WERI-Rb-1 (cell line): ENCODE measurements around the gene CCDC149.

Experiments
- DNase-seq: peaks from one replicate; pipeline ENCODE4 v3.0.0-alpha.2; 2020
- H3K27ac ChIP-seq: fragments of 250-450 bp; sonication (Bioruptor Pico); 2 replicates; pipeline ENCODE4 v1.5.1; 2020; ENCODE audit warnings: mild to moderate bottlenecking, moderate library complexity
- H3K27me3 ChIP-seq: fragments of 250-450 bp; sonication (Bioruptor Pico); 2 replicates; pipeline ENCODE4 v1.5.1; 2021; ENCODE audit warnings: mild to moderate bottlenecking, low read depth, moderate library complexity; ENCODE audit not compliant: insufficient read depth, severe bottlenecking
- H3K36me3 ChIP-seq: fragments of 250-450 bp; sonication (Bioruptor Pico); 2 replicates; pipeline ENCODE4 v1.5.1; 2020; ENCODE audit warnings: mild to moderate bottlenecking, moderate library complexity
- H3K4me3 ChIP-seq: 2 replicates; pipeline ENCODE4 v1.5.1; 2011; ENCODE audit warnings: low read depth, mild to moderate bottlenecking, control low read depth, low read length
- H3K9me3 ChIP-seq: fragments of 250-450 bp; sonication (Bioruptor Pico); 2 replicates; pipeline ENCODE4 v1.5.1; 2021; ENCODE audit warnings: mild to moderate bottlenecking, moderate library complexity; ENCODE audit not compliant: severe bottlenecking
- TF ChIP-seq, protein P1 (sequence below): IDR thresholded peaks from 2 replicates; pipeline ENCODE4 v1.5.1; 2011; ENCODE audit warnings: low read depth, mild to moderate bottlenecking, control low read depth, inconsistent platforms, low read length

CCDC149 gene

DNA sequence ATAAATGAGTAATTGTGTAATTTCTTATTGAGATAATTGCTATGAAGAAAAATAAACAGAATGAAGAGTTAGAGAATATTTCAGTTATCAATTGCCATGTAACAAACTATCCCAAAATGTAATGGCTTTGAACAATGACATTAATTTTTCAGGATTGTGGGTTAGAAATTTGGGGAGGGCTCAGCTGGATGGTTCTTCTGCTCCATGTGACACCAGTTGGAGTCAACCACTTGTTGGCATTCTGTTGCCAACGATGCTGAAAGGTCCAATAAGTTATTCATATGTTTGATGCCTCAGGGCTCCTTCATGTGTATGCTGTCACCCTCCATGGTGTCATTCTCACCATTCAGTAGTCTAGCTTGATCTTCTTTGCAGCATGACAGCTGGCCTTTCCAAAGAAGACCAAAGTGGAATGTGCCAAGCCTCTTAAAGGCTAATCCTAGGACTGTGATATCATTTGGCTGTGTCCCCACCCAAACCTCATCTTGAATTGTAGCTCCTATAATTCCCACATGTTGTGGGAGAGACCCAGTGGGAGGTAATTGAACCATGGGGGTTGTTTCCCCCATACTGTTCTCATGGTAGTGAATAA is 20.9 kb upstream of the CCDC149 start:
- H3K27ac ChIP-seq: no peak overlapping the region
- H3K27me3 ChIP-seq: no peaks in the 10 kb centered on the region
- H3K4me3 ChIP-seq: no peak overlapping the region
- H3K9me3 ChIP-seq: peaks cover 3% of the 10 kb centered on the region
- H3K36me3 ChIP-seq: no peaks in the 10 kb centered on the region
- peak; percentile 72 for DNase-seq
- TF ChIP-seq, protein P1, sequence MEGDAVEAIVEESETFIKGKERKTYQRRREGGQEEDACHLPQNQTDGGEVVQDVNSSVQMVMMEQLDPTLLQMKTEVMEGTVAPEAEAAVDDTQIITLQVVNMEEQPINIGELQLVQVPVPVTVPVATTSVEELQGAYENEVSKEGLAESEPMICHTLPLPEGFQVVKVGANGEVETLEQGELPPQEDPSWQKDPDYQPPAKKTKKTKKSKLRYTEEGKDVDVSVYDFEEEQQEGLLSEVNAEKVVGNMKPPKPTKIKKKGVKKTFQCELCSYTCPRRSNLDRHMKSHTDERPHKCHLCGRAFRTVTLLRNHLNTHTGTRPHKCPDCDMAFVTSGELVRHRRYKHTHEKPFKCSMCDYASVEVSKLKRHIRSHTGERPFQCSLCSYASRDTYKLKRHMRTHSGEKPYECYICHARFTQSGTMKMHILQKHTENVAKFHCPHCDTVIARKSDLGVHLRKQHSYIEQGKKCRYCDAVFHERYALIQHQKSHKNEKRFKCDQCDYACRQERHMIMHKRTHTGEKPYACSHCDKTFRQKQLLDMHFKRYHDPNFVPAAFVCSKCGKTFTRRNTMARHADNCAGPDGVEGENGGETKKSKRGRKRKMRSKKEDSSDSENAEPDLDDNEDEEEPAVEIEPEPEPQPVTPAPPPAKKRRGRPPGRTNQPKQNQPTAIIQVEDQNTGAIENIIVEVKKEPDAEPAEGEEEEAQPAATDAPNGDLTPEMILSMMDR: no peak

DNA sequence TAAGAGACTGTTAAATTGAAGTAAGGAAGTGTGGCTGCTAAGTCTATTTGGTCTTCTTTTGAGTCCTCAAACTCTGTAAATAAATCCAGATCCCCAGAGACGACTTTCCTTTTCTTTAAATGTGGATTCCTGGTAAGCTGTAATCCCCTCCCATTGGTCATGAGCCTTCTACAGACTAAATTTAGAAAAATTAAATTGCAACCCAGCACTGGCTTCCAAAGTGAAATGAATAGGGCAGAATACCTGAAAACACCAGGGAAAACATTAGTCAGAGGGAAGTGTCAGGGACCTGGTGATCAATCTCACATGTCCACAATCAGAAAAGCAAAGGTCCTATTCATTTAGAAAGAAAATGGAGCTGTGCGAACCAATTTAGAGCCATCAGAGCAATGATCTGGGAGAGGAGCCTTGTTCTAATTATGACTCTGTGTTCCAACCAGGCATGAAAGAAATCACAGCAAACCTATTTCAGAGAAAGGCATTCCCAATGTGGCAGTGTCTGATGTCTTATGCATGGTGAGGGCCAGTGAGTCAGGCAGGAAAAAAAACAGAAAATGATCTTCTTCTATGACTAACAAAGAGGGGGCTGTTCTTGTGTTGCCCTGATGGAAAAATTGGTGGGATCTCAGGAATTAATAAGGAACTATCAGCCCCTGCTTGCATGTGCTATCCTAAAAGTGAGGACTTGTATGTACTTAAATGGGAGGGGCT is 19.8 kb upstream of the CCDC149 start:
- Histone ChIP-seq H3K27me3 (no peaks in the 10 kb centered on the region), H3K36me3 (no peaks in the 10 kb centered on the region), H3K9me3 (no peaks in the 10 kb centered on the region), H3K4me3 (no peak overlapping the region), H3K27ac (no peak overlapping the region)
- no peak for DNase-seq
- TF ChIP-seq, protein P1: no peak

DNA sequence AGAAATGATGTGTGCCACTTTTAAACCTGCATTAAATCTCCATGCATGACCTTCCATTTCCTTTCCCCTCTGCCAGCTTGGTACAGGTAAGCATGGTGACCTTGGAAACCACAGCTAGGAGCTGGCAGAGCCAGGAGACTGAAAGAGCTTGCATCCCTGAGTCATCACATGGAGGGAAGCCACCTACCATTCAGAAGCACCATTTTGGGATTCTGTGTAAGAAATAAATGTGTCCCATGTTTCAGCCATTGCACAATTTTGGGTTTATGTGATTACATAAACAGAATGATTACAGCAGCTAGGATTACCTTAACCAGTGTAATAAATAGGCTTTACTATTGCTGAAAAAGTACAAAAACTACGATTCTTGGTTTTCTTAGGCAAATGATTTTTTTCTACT is 17.3 kb upstream of the CCDC149 start:
- Histone ChIP-seq H3K27me3 (no peaks in the 10 kb centered on the region), H3K27ac (no peak overlapping the region), H3K9me3 (peaks cover under 1% of the 10 kb centered on the region), H3K4me3 (no peak overlapping the region), H3K36me3 (no peaks in the 10 kb centered on the region)
- TF ChIP-seq, protein P1: no peak
- no peak for DNase-seq

DNA sequence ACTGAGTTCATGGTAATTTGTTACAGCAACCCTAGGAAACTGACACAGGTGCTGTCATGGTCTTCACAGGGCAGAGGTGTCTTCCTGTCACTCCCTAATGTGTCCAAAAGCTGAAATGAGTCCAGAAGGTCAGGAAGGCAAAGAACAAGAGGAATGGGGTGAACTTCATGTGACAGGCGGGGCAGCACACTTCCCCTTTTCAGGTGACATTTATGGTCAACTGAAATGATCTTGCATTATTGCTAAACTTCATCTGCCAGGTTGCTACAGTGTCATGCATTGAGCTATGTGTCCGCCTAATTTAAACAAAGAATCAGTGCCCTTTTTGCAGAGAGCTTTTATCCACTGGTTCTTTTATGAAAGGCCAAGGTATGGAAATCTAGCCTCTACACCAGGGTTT is 15.9 kb upstream of the CCDC149 start:
- no peak overlapping the region for H3K4me3 ChIP-seq
- no peak overlapping the region for H3K27ac ChIP-seq
- TF ChIP-seq, protein P1: no peak
- H3K36me3 ChIP-seq: no peaks in the 10 kb centered on the region
- H3K27me3 ChIP-seq: no peaks in the 10 kb centered on the region
- no peak for DNase-seq
- H3K9me3 ChIP-seq: peaks cover 4% of the 10 kb centered on the region

DNA sequence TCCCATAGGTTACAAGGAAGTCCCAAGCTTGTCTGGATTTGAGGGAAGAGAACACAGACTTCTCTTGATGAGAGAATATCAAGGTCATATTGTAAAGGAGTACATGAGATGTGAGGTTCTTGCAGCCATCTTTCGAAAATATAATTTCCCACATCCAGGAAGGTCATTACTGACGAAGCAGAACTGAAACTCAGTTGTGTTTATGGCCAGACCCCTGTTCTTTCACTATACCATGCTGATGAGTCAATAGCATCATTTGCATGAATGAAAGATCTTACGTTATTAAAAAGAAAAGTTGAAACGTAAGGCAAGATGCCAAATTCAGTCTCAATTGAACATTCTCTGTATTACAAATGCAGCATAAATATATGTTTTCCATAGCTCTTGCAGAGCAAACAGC is 14.2 kb upstream of the CCDC149 start:
- H3K27ac ChIP-seq: no peak overlapping the region
- H3K4me3 ChIP-seq: no peak overlapping the region
- no peaks in the 10 kb centered on the region for H3K36me3 ChIP-seq
- H3K27me3 ChIP-seq: no peaks in the 10 kb centered on the region
- no peak for DNase-seq
- H3K9me3 ChIP-seq: peaks cover 4% of the 10 kb centered on the region
- TF ChIP-seq, protein P1: no peak
